Transverse colon (tissue), 4 donors: ENCODE results near the gene LRP1-AS. TPM values are rescaled to one million over a fixed set of nuclear protein-coding genes. Genes with fewer than 3 reads are reported as not detected.
A peak's percentile ranks its signal among the peaks of the same experiment; 100 is the strongest.

Experiments
- DNase-seq: peaks from one replicate; pipeline ENCODE4 v3.0.0-alpha.2; 2019
- H3K27ac ChIP-seq, 4 donors: fragments of 200-600 bp; sonication (generic); 2 replicates each; pipeline ENCODE4 v1.5.1; 2016 to 2018; ENCODE audit warnings: inconsistent platforms in 4 of 4
- H3K27me3 ChIP-seq: fragments of 200-600 bp; sonication (generic); 2 replicates; pipeline ENCODE4 v1.5.1; 2017; ENCODE audit warnings: inconsistent platforms
- H3K36me3 ChIP-seq, 4 donors: fragments of 200-600 bp; sonication (generic); 2 replicates each; pipeline ENCODE4 v1.5.1; 2017 to 2019; ENCODE audit warnings: inconsistent platforms in 4 of 4
- H3K4me1 ChIP-seq, 4 donors: fragments of 200-600 bp; sonication (generic); 2 replicates each; pipeline ENCODE4 v1.5.1; 2017 to 2020; ENCODE audit warnings: inconsistent platforms in 4 of 4
- H3K4me3 ChIP-seq, 4 donors: fragments of 200-600 bp; sonication (generic); 1 replicate in 1 of 4; 2 replicates in 3 of 4; pipeline versions ENCODE4 v1.5.1 to v1.6.1; 2017 to 2019; ENCODE audit warnings: inconsistent platforms in 4 of 4
- H3K9me3 ChIP-seq, 2 donors: fragments of 200-600 bp; sonication (generic); 2 replicates each; pipeline ENCODE4 v1.5.1; 2017 to 2019; ENCODE audit warnings: inconsistent platforms in 2 of 2
- CTCF ChIP-seq, 5 experiments: fragments of 200-600 bp in 3 of 5; fragments of 450-650 bp in 2 of 5; sonication (generic) in 3 of 5; IDR thresholded peaks; 1 replicate in 2 of 5; 2 replicates in 3 of 5; pipeline ENCODE4 v1.5.1; 2016 to 2017; ENCODE audit warnings: antibody characterized with exemption in 5 of 5, inconsistent platforms in 3 of 5, mild to moderate bottlenecking in 2 of 5, moderate library complexity in 1 of 5
- EP300 ChIP-seq: sonication (generic); formaldehyde crosslinking; IDR thresholded peaks from one replicate; pipeline ENCODE4 v1.6.1; 2017; ENCODE audit warnings: antibody characterized with exemption, low read depth
- POLR2A ChIP-seq: fragments of 450-650 bp; IDR thresholded peaks from one replicate; pipeline ENCODE4 v1.6.1; 2016; ENCODE audit warnings: antibody characterized with exemption, mild to moderate bottlenecking, moderate library complexity
- POLR2AphosphoS5 ChIP-seq, 3 donors: sonication (generic); formaldehyde crosslinking; IDR thresholded peaks; one replicate each; pipeline ENCODE4 v1.6.1; 2016; ENCODE audit warnings: antibody characterized with exemption in 3 of 3
- WGBS, 2 donors: methylation state at CpG; one replicate each; pipeline ENCODE4 v1.1.5; 2018; ENCODE audit warnings: low coverage in 1 of 2; 5-methylcytosine and 5-hydroxymethylcytosine counted together
- in situ Hi-C, 4 donors: fragments of 200-750 bp; cut with MboI; loops; one replicate each; pipeline versions ENCODE4 v1.15.0 to v1.15.1; 2017; ENCODE audit warnings: low sequenced_read_pairs in 3 of 4, low pct_ligation_motif_present in 1 of 4, low pct_unique_long_range_greater_than_20kb in 1 of 4
- intact Hi-C: fragments of 100-400 bp; cut with DNase I; formaldehyde crosslinking; loops from one replicate; pipeline ENCODE4 v1.15.1; 2023; ENCODE audit warnings: low total_unique reads
- small RNA-seq, 4 donors: library from RNA; depleted of rRNA; stranded (forward); fragments of <200 nt; gene quantifications; one replicate each; pipeline ENCODE3, GENCODE V24; 2016
- total RNA-seq, 4 donors: library from RNA; depleted of rRNA; stranded (reverse); fragments of >200 nt; gene quantifications; one replicate each; pipeline ENCODE4 v1.1.0, GENCODE V29; 2016

LRP1-AS gene
- total RNA-seq, 4 donors from 2014 or later: not detected

GRCh38 chr12:57096748-57097553 is 50.5 kb downstream of the LRP1-AS start:
- in situ Hi-C loops: no loop called here

GRCh38 chr12:57096099-57096572 is 51.3 kb downstream of the LRP1-AS start:
- TF ChIP-seq POLR2AphosphoS5 (IDR thresholded peaks at IDR 0.05) (no peak), EP300 (no peak), POLR2A (no peak), CTCF (IDR thresholded peaks at IDR 0.05) (no peak)
- Histone ChIP-seq H3K27me3 (no peaks in the 10 kb centered on the region), H3K9me3 (no peaks in the 10 kb centered on the region), H3K4me3 (no peak overlapping the region), H3K36me3 (peaks cover 0 to 31% (median 9%) of the 10 kb centered on the region in 4 donors), H3K4me1 (peaks cover 16 to 62% (median 27%) of the 10 kb centered on the region in 4 donors), H3K27ac (peak overlapping the region in 1 of 4 donors; percentile 30)
- in situ Hi-C loops: no loop called here
- no peak for DNase-seq
- intact Hi-C loops: no loop called here
- 75% methylated on average over 6 of the region's 6 CpGs; no CpG with 5 or more reads in 1 of the 2 donors for WGBS, 2 donors

More at GRCh38 chr12:57096748-57097553, 50.5 kb downstream of the LRP1-AS start:
- Histone ChIP-seq H3K27me3 (no peaks in the 10 kb centered on the region), H3K4me3 (no peak overlapping the region), H3K9me3 (no peaks in the 10 kb centered on the region), H3K27ac (peak overlapping the region in 1 of 4 donors; percentile 30), H3K4me1 (peaks cover 11 to 62% (median 20%) of the 10 kb centered on the region in 4 donors), H3K36me3 (peaks cover 0 to 31% (median 9%) of the 10 kb centered on the region in 4 donors)
- WGBS, 2 donors: 87% methylated on average over 3 to 8 of the region's 8 CpGs
- TF ChIP-seq CTCF (IDR thresholded peaks at IDR 0.05) (no peak), POLR2AphosphoS5 (IDR thresholded peaks at IDR 0.05) (no peak), POLR2A (no peak), EP300 (no peak)
- DNase-seq: no peak
- intact Hi-C loops: no loop called here

GRCh38 chr12:57095440-57095839 is 52.0 kb downstream of the LRP1-AS start:
- TF ChIP-seq POLR2A (no peak), CTCF (IDR thresholded peaks at IDR 0.05) (no peak), POLR2AphosphoS5 (IDR thresholded peaks at IDR 0.05) (no peak)
- no peaks in the 10 kb centered on the region for H3K9me3 ChIP-seq
- peak overlapping the region in 1 of 4 donors; percentile 98 for H3K27ac ChIP-seq
- H3K4me3 ChIP-seq: no peak overlapping the region
- DNase-seq: no peak
- in situ Hi-C loops: no loop called here
- 79% methylated on average over 3 of the region's 3 CpGs; no CpG with 5 or more reads in 1 of the 2 donors for WGBS, 2 donors
- H3K36me3 ChIP-seq: peaks cover 0 to 31% (median 9%) of the 10 kb centered on the region in 4 donors
- H3K4me1 ChIP-seq: peaks cover 21 to 63% (median 31%) of the 10 kb centered on the region in 4 donors
- intact Hi-C loops: no loop called here
- H3K27me3 ChIP-seq: no peaks in the 10 kb centered on the region

Small RNA genes lying within 50 kb of the gene (small RNA-seq; reads per million reads assigned to genes)
- 0.53 to 0.98 (median 0.71) reads per million in 4 donors for gene MIR1228

Other genes starting within 250 kb of the LRP1-AS start
- gene SDR9C7, start 213.2 kb downstream of the LRP1-AS start, total RNA-seq: not detected
- under 1 TPM in 2 of 4 donors, not detected in 2; 0.48 to 0.55 TPM for gene RDH16, start 190.0 kb downstream of the LRP1-AS start, total RNA-seq
- gene ZBTB39, start 141.1 kb downstream of the LRP1-AS start, total RNA-seq: 1 to 10 TPM; 3.4 to 8.0 (median 4.8) TPM
- 10 to 100 TPM in 1 of 4 donors, 1 to 10 TPM in 2, not detected in 1; 2.5 to 47.1 (median 9.2) TPM for gene TAC3, start 131.1 kb downstream of the LRP1-AS start, total RNA-seq
- 100 to 1,000 TPM; 118 to 234 (median 184) TPM for gene MYO1A, start 97.5 kb downstream of the LRP1-AS start, total RNA-seq
- gene NEMP1, start 68.8 kb downstream of the LRP1-AS start, total RNA-seq: 10 to 100 TPM in 1 of 4 donors, 1 to 10 TPM in 3; 4.0 to 66.7 (median 5.2) TPM
- gene NAB2, start 58.5 kb downstream of the LRP1-AS start, total RNA-seq: 1 to 10 TPM; 2.6 to 9.1 (median 4.7) TPM
- 100 to 1,000 TPM; 181 to 318 (median 198) TPM for gene STAT6, start 36.3 kb downstream of the LRP1-AS start, total RNA-seq
- gene LRP1, start 19.1 kb downstream of the LRP1-AS start, total RNA-seq: 100 to 1,000 TPM in 3 of 4 donors, 10 to 100 TPM in 1; 94.3 to 248 (median 199) TPM
- gene NXPH4, start 69.2 kb upstream of the LRP1-AS start, total RNA-seq: not detected
- 100 to 1,000 TPM in 1 of 4 donors, 10 to 100 TPM in 3; 29.2 to 104 (median 33.4) TPM for gene SHMT2, start 82.1 kb upstream of the LRP1-AS start, total RNA-seq
- 1 to 10 TPM; 1.8 to 3.3 (median 1.9) TPM for gene STAC3, start 103.6 kb upstream of the LRP1-AS start, total RNA-seq